Upper lobe of left lung (tissue), 4 donors: ENCODE results near the gene TERT.

Experiments
- CTCF ChIP-seq, 6 experiments: fragments of 450-650 bp in 4 of 6; fragments of 200-600 bp in 2 of 6; sonication (generic) in 2 of 6; IDR thresholded peaks; one replicate each; pipeline ENCODE4 v1.5.1; 2016 to 2019; ENCODE audit warnings: antibody characterized with exemption in 6 of 6
- EP300 ChIP-seq, 4 donors: sonication (generic); formaldehyde crosslinking; IDR thresholded peaks; one replicate each; pipeline ENCODE4 v1.5.1; 2017; ENCODE audit warnings: antibody characterized with exemption in 4 of 4, control low read depth in 2 of 4
- POLR2A ChIP-seq, 4 donors: fragments of 450-650 bp; IDR thresholded peaks; one replicate each; pipeline ENCODE4 v1.5.1; 2016 to 2017; ENCODE audit warnings: antibody characterized with exemption in 4 of 4, mild to moderate bottlenecking in 2 of 4
- POLR2AphosphoS5 ChIP-seq, 2 donors: sonication (generic); formaldehyde crosslinking; IDR thresholded peaks; one replicate each; pipeline ENCODE4 v1.5.1; 2017; ENCODE audit warnings: antibody characterized with exemption in 2 of 2

GRCh38 chr5:1268666-1269065, 26.2 kb downstream of the TERT start:
- TF ChIP-seq CTCF (IDR thresholded peaks at IDR 0.05) (no peak), POLR2AphosphoS5 (IDR thresholded peaks at IDR 0.05) (no peak), POLR2A (IDR thresholded peaks at IDR 0.05) (no peak), EP300 (IDR thresholded peaks at IDR 0.05) (no peak)
